ENCODE data around the gene CH25H. TPM values are rescaled to one million over a fixed set of nuclear protein-coding genes. Genes with fewer than 3 reads are reported as not detected.
"Not testable (repeated sequence)": the region's sequence is repeated elsewhere in the genome, so short reads cannot be mapped to it uniquely, and the experiment has no call there.

Gene CH25H
- total RNA-seq, 1 donor from 2014 or later, result 0.25 TPM

GRCh38 chr10:89251409-89252224, 44.5 kb upstream of the CH25H start, which contains the start of gene LIPA:
Gene LIPA (minus strand): TSS chr10:89251775. CDS start chr10:89247648, 4,127 bp downstream.
- H3K9me3 Mint-ChIP-seq (ENCODE audit: unreplicated experiment), result peaks cover 5% of the 10 kb centered on the region
- peaks cover 5% of the 10 kb centered on the region for H3K36me3 Mint-ChIP-seq (ENCODE audit: unreplicated experiment)
- H3K4me3 Mint-ChIP-seq (ENCODE audit: unreplicated experiment), result peak within 1 kb of the TSS; percentile 93
- H3K27me3 Mint-ChIP-seq (ENCODE audit: unreplicated experiment), result no peaks in the 10 kb centered on the region
- H3K27ac Mint-ChIP-seq (ENCODE audit: unreplicated experiment), result peak within 1 kb of the TSS; percentile 75
- peaks cover 5% of the 10 kb centered on the region for H3K4me1 Mint-ChIP-seq (ENCODE audit: low read depth, unreplicated experiment)
- TF ChIP-seq, protein P1, sequence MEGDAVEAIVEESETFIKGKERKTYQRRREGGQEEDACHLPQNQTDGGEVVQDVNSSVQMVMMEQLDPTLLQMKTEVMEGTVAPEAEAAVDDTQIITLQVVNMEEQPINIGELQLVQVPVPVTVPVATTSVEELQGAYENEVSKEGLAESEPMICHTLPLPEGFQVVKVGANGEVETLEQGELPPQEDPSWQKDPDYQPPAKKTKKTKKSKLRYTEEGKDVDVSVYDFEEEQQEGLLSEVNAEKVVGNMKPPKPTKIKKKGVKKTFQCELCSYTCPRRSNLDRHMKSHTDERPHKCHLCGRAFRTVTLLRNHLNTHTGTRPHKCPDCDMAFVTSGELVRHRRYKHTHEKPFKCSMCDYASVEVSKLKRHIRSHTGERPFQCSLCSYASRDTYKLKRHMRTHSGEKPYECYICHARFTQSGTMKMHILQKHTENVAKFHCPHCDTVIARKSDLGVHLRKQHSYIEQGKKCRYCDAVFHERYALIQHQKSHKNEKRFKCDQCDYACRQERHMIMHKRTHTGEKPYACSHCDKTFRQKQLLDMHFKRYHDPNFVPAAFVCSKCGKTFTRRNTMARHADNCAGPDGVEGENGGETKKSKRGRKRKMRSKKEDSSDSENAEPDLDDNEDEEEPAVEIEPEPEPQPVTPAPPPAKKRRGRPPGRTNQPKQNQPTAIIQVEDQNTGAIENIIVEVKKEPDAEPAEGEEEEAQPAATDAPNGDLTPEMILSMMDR (IDR thresholded peaks at IDR 0.05; ENCODE audit: partially characterized antibody, unreplicated experiment), result no peak
- peak; percentile 97 for DNase-seq

DNA sequence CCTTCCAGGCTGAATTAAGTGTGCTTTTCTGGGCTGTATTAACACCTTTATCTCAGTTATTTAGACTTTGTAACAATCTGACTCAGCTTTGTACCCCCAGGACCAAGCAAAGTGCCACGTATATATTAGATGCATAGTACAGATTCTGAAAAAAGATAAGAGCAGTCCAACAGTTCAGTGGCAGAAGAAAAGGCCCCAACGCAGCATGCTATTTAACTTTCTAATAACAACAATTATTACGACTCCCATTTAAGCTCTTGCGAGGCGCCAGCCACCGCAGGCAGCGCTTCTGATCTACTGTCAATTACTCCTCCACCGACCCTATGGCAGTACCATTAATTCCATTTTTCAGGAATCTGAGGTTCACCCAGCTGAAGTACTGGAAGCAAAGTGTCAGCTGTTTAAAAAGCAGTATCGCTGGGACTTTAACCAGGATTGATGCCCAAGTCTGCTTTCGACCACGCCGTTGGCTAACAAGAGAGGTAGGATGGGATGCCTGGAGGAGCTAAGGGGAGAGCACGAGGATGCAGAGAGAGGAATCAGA, 43.8 kb upstream of the CH25H start:
- Mint-ChIP-seq H3K27ac (ENCODE audit: unreplicated experiment) (peak overlapping the region; percentile 75), H3K4me3 (ENCODE audit: unreplicated experiment) (peak overlapping the region; percentile 93), H3K9me3 (ENCODE audit: unreplicated experiment) (peaks cover 5% of the 10 kb centered on the region), H3K4me1 (ENCODE audit: low read depth, unreplicated experiment) (peaks cover 6% of the 10 kb centered on the region), H3K27me3 (ENCODE audit: unreplicated experiment) (no peaks in the 10 kb centered on the region), H3K36me3 (ENCODE audit: unreplicated experiment) (peaks cover 5% of the 10 kb centered on the region)
- no peak for DNase-seq
- TF ChIP-seq, protein P1 (IDR thresholded peaks at IDR 0.05; ENCODE audit: partially characterized antibody, unreplicated experiment), result no peak

DNA sequence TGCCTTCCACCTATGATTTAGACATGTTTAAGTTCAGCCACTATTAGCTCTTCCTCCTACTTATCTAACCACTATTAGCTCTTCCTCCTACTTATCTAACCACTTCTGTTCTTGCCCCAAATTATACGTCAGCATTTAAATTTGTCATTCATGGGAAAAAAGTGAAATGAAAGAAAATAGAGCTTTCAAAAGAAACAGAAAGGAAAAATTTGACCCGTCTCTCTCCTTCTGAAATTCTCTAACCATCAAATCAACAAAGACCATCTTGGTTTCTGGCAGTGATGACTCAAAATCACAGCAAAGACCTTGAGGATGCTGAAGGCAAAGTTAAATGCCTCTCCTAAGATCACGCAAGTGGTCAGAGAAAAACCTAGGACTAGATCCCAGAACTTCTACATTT, 41.9 kb upstream of the CH25H start:
- H3K4me1 Mint-ChIP-seq (ENCODE audit: low read depth, unreplicated experiment), result peaks cover 7% of the 10 kb centered on the region
- no peak overlapping the region for H3K4me3 Mint-ChIP-seq (ENCODE audit: unreplicated experiment)
- no peak overlapping the region for H3K27ac Mint-ChIP-seq (ENCODE audit: unreplicated experiment)
- H3K9me3 Mint-ChIP-seq (ENCODE audit: unreplicated experiment), result peaks cover 5% of the 10 kb centered on the region
- no peak for DNase-seq
- H3K36me3 Mint-ChIP-seq (ENCODE audit: unreplicated experiment), result no peaks in the 10 kb centered on the region
- H3K27me3 Mint-ChIP-seq (ENCODE audit: unreplicated experiment), result no peaks in the 10 kb centered on the region
- TF ChIP-seq, protein P1 (IDR thresholded peaks at IDR 0.05; ENCODE audit: partially characterized antibody, unreplicated experiment), result no peak

DNA sequence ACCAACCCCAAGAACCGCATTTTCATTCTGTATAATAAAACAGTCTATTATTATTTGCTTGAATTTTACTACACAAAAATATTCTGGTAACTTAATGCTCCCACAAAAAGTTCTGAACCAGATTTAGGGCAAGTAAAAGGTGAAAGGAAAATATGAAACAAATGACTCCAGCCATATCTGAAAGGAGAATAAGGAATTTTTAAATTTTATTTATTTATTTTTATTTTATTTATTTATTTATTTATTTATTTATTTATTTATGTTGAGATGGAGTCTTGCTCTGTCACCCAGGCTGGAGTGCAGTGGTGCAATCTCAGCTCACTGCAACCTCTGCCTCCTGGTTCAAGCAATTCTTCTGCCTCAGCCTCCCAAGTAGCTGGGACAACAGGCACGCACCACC, 40.5 kb upstream of the CH25H start:
- not testable (repeated sequence) for H3K27ac Mint-ChIP-seq (ENCODE audit: unreplicated experiment); H3K4me3 Mint-ChIP-seq (ENCODE audit: unreplicated experiment); DNase-seq; H3K36me3 Mint-ChIP-seq (ENCODE audit: unreplicated experiment); H3K27me3 Mint-ChIP-seq (ENCODE audit: unreplicated experiment); H3K9me3 Mint-ChIP-seq (ENCODE audit: unreplicated experiment)
- peaks cover 12% of the 10 kb centered on the region for H3K4me1 Mint-ChIP-seq (ENCODE audit: low read depth, unreplicated experiment)

GRCh38 chr10:89245802-89246201, 38.7 kb upstream of the CH25H start:
- H3K36me3 Mint-ChIP-seq (ENCODE audit: unreplicated experiment), result no peaks in the 10 kb centered on the region
- DNase-seq, result no peak
- H3K27me3 Mint-ChIP-seq (ENCODE audit: unreplicated experiment), result no peaks in the 10 kb centered on the region
- H3K4me1 Mint-ChIP-seq (ENCODE audit: low read depth, unreplicated experiment), result peaks cover 17% of the 10 kb centered on the region
- TF ChIP-seq, protein P1 (IDR thresholded peaks at IDR 0.05; ENCODE audit: partially characterized antibody, unreplicated experiment), result no peak
- no peak overlapping the region for H3K4me3 Mint-ChIP-seq (ENCODE audit: unreplicated experiment)
- H3K27ac Mint-ChIP-seq (ENCODE audit: unreplicated experiment), result no peak overlapping the region
- H3K9me3 Mint-ChIP-seq (ENCODE audit: unreplicated experiment), result peaks cover 3% of the 10 kb centered on the region
